IPS-NIHi11 (cell line): ENCODE measurements around the gene KCTD12.

Experiments used
- DNase-seq: peaks from one replicate; pipeline ENCODE4 v3.0.0; 2012; ENCODE audit warnings: mixed read lengths, low spot score

The KCTD12 gene

DNA sequence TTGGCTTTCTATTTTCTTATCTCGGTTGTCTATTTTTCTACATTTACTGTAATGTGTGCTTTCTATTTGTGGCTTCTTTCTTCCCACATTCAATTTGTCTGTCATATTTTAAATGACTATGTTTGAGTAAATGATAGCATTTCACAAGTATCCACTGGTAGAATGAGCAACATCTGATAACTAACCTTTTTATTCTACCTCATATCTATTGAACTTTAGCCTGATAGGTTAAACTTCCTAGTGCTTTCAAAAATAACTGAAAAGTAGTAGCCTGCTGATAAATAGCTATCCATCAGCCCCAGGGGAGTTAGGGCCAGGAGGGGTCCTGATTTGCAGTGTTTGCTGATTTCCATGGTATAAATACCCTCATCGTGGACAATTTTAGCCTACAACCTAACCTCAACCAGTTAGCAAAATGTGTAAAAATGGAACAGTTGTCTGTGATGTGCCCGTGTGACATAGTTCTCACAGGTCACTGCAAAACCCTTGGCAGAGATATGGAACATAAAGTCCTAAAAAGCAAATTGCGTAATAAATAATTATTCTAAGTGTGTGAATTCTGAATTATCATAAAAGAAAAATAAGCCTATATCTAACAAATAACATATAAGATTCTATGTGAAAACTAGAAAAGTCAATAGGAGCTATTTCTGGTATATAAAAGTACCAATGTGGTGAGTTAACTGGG lies 32.1 kb downstream of the KCTD12 start:
- DNase-seq = no peak

DNA sequence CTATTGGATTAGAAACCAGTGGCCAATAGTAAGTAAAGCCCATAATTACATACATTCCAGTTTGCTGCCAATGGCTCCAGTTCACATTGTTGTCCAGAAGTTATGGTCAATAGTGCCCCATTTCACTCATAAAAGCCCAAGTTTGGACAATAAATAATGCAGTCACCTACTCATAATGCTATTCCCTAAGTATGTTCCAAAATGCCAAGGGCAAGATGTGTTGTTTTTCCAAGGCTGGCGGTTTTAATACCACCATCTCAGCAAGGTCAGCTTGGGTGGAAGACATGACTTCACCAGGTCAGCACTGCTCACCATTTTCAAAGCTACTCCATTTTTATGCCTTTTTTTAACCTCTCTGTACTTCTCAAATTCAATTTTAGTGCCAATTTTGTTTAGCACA lies 32.7 kb downstream of the KCTD12 start:
- DNase-seq = no peak

DNA sequence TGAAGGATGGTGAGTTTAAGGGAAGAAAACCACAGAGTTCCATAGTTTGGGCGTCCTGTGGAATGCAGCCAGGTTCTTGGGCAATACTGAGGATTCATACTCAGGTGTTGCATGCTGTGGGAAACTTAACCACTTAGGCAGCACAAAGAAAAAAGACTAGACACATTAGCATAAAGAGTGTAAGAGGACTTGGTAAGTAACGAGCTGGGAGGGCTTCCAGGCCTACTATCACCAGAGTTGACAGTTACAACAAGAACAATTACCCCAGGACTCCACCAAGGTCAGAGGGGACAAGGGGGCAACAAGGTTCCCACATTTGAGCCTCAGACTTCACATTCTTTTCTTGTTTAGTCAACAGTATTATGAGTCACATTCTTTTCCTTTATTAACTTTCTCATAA lies 33.2 kb downstream of the KCTD12 start:
- no peak for DNase-seq

DNA sequence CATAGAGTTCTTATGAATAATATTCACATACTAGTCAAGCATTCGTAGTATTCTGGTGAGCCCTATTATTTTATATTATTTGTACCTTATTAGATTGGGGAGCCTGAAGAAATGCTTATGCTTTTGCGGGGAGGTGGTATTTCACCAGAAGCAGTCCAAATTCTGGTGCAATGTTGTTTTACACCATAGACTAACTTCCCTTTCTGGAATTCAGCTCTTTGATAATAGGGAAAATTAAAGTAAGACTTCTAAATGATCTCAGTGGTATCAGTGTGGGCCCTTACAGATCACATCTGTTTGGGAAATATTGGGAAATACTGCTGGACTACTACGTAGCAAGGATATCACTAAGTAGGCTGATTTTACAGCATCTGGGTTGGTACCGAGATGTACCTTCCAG lies 34.2 kb downstream of the KCTD12 start:
- DNase-seq = no peak

GRCh38 chr13:76849493-76849892 lies 36.7 kb downstream of the KCTD12 start:
- no peak for DNase-seq

- DNase-seq = no peak
Measured at GRCh38 chr13:76848596-76848995, 37.6 kb downstream of the KCTD12 start.

- DNase-seq = no peak
Measured at GRCh38 chr13:76846363-76846762, 39.8 kb downstream of the KCTD12 start.

DNA sequence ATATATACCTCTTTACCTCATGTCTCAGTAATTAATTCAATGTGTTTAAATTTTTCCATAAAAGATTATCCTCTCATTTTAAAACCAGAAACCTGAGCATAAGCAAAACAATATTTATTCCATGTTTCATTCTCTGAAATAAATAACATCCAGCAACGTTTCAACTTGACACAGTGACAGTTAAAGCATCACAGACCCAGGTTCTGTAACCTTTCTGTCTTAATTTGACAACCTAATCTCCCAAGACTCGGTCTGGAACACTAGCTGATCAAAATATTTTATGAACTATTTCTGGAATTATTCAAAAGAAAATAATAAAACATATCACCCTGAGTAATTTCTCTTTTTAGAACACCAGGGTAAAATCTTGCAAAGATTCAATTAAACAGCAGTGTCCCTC lies 40.3 kb downstream of the KCTD12 start:
- DNase-seq = no peak

- no peak for DNase-seq
Measured at GRCh38 chr13:76845367-76845766, 40.8 kb downstream of the KCTD12 start.

GRCh38 chr13:76837801-76838200 lies 48.4 kb downstream of the KCTD12 start:
- no peak for DNase-seq

DNA sequence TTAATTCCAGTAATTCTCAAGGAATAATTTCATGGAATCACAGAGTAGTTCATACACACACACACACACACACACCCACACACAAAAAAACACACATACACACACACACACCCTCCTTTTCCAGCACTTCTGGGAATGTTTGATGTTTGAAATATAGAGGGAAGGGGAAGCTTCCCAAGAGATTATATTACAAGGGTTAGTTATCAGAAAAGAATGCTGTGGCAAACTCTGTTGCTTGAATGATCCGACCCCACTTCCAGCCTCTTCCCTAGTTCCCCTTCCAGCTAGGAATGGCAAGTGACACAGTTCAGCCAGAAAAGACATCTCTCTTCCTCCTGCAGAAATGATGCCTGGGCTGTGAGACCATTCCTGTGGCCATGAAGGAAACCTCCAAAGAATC lies 49.9 kb downstream of the KCTD12 start:
- DNase-seq = no peak

DNA sequence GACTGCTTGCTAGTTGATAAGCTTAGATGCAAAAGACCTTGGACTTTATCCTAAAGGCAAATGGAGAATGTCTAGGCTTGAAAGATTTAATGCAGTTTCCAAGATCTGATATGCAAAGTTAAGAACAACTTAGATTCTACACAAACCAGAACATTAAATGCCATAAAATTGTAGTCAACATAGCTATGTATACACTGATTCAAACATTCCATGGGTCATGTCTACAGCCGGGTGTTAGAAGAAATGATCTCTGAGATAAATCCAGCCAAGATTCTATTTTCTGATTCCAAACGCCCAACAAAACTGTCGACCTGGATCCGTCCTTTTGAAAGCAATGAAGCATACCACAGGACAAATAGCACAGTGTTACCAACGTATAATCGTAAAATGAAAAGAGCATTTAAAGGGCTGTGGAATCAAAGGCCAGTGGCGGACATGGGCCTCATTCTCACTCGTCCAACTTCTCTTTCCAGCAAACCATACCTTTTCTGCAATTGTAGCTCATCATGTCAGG lies 52.7 kb downstream of the KCTD12 start:
- no peak for DNase-seq

GRCh38 chr13:76832258-76832988 lies 53.8 kb downstream of the KCTD12 start:
- DNase-seq = no peak

DNA sequence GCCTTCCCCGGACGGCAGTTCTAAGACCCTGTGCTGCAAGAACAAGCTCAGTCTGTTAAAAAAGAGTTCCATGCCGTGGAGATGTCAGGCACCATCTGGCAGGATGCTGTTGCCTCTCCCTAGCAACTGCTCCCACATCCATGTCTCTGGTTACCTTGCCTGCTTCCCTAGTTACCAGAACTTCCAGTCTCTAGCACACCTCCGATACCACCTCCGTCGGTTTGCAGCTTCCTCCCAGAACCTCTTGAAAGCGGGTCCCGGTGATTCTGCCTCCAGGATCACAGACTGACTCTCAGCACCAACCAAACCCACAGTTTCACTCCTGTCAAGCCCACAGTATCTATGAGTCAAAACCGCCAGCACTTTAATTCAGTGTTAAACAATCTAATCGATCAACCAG lies 55.4 kb downstream of the KCTD12 start:
- no peak for DNase-seq
